Natural killer cell (primary cell): ENCODE results near the gene RTBDN. TPM values are rescaled to one million over a fixed set of nuclear protein-coding genes. Genes with fewer than 3 reads are reported as not detected.

Experiments
- ATAC-seq, 3 donors: fragments of 150-1000 bp in 2 of 3; fragments of 200-7000 bp in 1 of 3; cut with Tn5 transposase; 1 replicate in 1 of 3; 2 replicates in 2 of 3; pipeline ENCODE4 v1.10.0; 2021; ENCODE audit warnings: mild to moderate bottlenecking in 2 of 3, moderate library complexity in 2 of 3
- DNase-seq, 2 donors: peaks; one replicate each; pipeline versions ENCODE4 v3.0.0 to v3.0.0-alpha.2; 2013 to 2021; ENCODE audit warnings: mixed read lengths in 1 of 2
- H3K27ac ChIP-seq: one replicate; pipeline ENCODE4 v1.5.1; 2013; ENCODE audit warnings: mild to moderate bottlenecking, low read length
- H3K27me3 ChIP-seq: one replicate; pipeline ENCODE4 v1.6.1; 2013; ENCODE audit warnings: low read length; ENCODE audit not compliant: control insufficient read depth, insufficient read depth
- H3K36me3 ChIP-seq: one replicate; pipeline ENCODE4 v1.6.1; 2013; ENCODE audit warnings: low read length; ENCODE audit not compliant: control insufficient read depth, insufficient read depth
- H3K4me1 ChIP-seq: one replicate; pipeline ENCODE4 v1.6.1; 2013; ENCODE audit warnings: low read length; ENCODE audit not compliant: control insufficient read depth, insufficient read depth
- H3K4me3 ChIP-seq: one replicate; pipeline ENCODE4 v1.5.1; 2013; ENCODE audit warnings: low read length
- H3K9me3 ChIP-seq: one replicate; pipeline ENCODE4 v1.6.1; 2013; ENCODE audit warnings: low read length; ENCODE audit not compliant: control insufficient read depth, insufficient read depth
- H3K27ac Mint-ChIP-seq, 2 donors: one replicate each; pipeline ENCODE4 v1.8.0; 2022; ENCODE audit warnings: mild to moderate bottlenecking in 2 of 2, mixed read lengths in 2 of 2, moderate library complexity in 1 of 2
- H3K27me3 Mint-ChIP-seq, 2 donors: one replicate each; pipeline ENCODE4 v1.8.0; 2022; ENCODE audit warnings: low read depth in 2 of 2, mixed read lengths in 2 of 2
- H3K36me3 Mint-ChIP-seq: one replicate; pipeline ENCODE4 v1.8.0; 2022; ENCODE audit warnings: mixed read lengths
- H3K4me1 Mint-ChIP-seq, 2 donors: one replicate each; pipeline ENCODE4 v1.8.0; 2022; ENCODE audit warnings: mixed read lengths in 2 of 2
- H3K4me3 Mint-ChIP-seq: one replicate; pipeline ENCODE4 v1.8.0; 2022; ENCODE audit warnings: mild to moderate bottlenecking, moderate library complexity, mixed read lengths
- H3K9me3 Mint-ChIP-seq, 2 donors: one replicate each; pipeline ENCODE4 v1.8.0; 2022; ENCODE audit warnings: mixed read lengths in 2 of 2
- WGBS: methylation state at CpG from one replicate; pipeline ENCODE4 v1.1.7; 2013; ENCODE audit warnings: missing lambda C conversion rate; ENCODE audit not compliant: insufficient coverage; 5-methylcytosine and 5-hydroxymethylcytosine counted together
- intact Hi-C: fragments of 100-400 bp; cut with micrococcal nuclease; formaldehyde crosslinking; loops from one replicate; pipeline ENCODE4 v1.14.2; 2022
- total RNA-seq, 4 donors: library from RNA; stranded (reverse); fragments of 120-200 nt in 1 of 4; gene quantifications; one replicate each; pipeline versions ENCODE4 v1.2.3 to v1.2.4, GENCODE V29; 2013 to 2022
- TF ChIP-seq, protein P1 (sequence below): fragments of 200-600 bp; IDR thresholded peaks from one replicate; pipeline ENCODE4 v1.8.0; 2022; ENCODE audit warnings: antibody characterized with exemption

RTBDN gene
- total RNA-seq, 3 donors from 2014 or later (not counting 1 experiment from before 2014, with no cell fraction given): not detected

DNA sequence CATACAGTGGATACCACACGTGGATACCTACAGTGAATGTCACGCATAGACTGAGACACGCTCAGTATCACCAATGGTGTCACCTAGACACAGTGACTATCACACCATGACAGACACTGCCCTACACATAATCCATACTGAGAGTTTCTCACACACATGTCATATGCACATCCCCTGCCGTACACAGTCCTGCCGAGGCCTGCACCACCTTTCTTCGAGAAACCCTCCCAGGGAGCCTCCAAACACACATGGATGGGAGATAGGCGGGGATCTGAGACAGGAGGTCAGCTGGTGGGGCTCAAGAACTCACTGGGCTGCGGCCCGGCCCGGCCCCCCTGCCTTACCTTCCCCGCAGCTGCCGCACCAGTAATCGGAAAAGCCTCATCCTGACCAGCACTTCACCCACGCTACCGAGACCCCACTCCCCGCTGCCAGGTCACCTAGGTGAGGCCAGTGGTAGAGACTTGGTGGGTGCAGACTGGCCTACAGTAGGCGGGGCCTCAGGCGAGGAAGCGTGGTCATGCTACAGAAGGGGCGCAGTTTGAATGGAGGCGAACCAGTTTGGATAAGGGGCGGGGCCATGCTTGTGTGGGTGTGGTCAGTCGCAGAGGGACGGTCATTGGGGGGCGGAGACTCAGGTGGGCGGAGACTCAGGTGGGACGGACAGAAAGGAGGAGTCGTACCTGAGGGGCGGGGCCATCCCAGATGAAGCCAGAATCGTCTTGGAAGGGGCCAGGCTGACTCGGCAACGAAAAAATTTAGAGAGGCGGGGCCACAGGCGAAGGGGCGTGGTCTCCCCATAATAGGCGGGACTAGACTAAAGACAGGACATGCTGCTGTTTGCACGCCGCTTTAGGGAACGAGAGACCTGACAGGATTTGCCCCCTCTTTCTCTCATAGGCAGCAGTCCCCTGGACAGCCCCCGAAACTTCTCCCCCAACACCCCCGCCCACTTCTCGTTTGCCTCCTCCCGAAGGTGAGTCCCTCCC is 6.0 kb upstream of the RTBDN start:
- 32% methylated on average over 43 of the region's 43 CpGs for WGBS
- DNase-seq (peak in 1 of 2 donors; percentile 49), ATAC-seq (peak; percentile 31 to 47 (median 39))
- Histone ChIP-seq H3K4me3 (no peak overlapping the region), H3K4me1 (peaks cover 26% of the 10 kb centered on the region), H3K9me3 (peaks cover 6% of the 10 kb centered on the region), H3K27me3 (peaks cover 58% of the 10 kb centered on the region), H3K36me3 (no peaks in the 10 kb centered on the region), H3K27ac (no peak overlapping the region)
- Mint-ChIP-seq H3K4me1 (peaks cover 16 to 34% of the 10 kb centered on the region in 2 donors), H3K27ac (no peak overlapping the region), H3K4me3 (no peak overlapping the region), H3K27me3 (peaks cover 48 to 54% of the 10 kb centered on the region in 2 donors), H3K36me3 (no peaks in the 10 kb centered on the region), H3K9me3 (no peaks in the 10 kb centered on the region)
- intact Hi-C loops: loop anchor here (5.0 kb wide), 1 partner anchor 33 kb away; the partner anchor contains the start of gene RNASEH2A
- TF ChIP-seq, protein P1, sequence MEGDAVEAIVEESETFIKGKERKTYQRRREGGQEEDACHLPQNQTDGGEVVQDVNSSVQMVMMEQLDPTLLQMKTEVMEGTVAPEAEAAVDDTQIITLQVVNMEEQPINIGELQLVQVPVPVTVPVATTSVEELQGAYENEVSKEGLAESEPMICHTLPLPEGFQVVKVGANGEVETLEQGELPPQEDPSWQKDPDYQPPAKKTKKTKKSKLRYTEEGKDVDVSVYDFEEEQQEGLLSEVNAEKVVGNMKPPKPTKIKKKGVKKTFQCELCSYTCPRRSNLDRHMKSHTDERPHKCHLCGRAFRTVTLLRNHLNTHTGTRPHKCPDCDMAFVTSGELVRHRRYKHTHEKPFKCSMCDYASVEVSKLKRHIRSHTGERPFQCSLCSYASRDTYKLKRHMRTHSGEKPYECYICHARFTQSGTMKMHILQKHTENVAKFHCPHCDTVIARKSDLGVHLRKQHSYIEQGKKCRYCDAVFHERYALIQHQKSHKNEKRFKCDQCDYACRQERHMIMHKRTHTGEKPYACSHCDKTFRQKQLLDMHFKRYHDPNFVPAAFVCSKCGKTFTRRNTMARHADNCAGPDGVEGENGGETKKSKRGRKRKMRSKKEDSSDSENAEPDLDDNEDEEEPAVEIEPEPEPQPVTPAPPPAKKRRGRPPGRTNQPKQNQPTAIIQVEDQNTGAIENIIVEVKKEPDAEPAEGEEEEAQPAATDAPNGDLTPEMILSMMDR: no peak

DNA sequence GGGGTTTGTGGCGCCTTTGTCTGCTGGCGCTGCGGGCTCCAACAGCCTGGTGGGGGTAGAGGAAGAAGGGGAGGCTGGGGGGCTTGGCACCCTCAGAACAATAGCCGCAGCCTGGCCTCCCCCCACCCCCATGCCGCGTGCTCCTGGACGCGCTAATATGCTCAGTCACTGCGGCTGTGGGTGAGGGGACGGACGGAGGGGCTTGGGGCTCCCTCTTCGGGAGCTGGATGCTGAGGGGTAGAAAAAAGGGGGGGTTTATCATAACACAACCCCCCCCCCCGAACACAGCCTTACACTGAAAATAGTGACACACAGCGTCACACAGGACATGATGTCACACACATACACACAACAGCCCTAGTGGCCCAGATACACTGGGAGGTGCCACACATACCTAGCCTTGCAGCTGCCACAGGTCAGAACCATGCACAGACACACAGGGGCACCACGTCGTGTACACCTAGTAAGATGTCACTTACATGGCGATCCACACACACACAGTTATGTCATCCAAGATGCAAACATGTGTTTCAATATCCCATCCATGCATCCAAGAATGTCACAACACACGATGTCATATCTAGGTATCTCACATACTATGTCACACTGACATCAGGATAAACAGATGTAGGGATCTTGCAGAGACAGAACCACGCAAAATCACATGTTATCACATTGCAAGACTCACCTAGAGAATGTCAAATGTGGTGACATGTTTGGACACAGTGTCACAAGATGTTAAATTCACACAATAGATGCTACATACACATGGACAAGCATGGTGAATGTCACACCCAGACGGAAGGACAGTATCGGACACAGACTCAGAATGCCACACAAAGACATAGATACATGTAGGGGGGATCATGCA is 4.7 kb upstream of the RTBDN start:
- intact Hi-C loops: no loop called here
- DNase-seq (peak in 1 of 2 donors; percentile 54), ATAC-seq (peak in 2 of 3 donors; percentile 34 to 48)
- no peak overlapping the region for H3K4me3 ChIP-seq
- WGBS: 39% methylated on average over 13 of the region's 21 CpGs
- Mint-ChIP-seq H3K4me1 (peaks cover 20 to 42% of the 10 kb centered on the region in 2 donors), H3K9me3 (no peaks in the 10 kb centered on the region), H3K4me3 (peak overlapping the region; percentile 35), H3K36me3 (no peaks in the 10 kb centered on the region), H3K27me3 (peaks cover 50 to 59% of the 10 kb centered on the region in 2 donors), H3K27ac (no peak overlapping the region)
- H3K9me3 ChIP-seq: peaks cover 12% of the 10 kb centered on the region
- TF ChIP-seq, protein P1: no peak
- no peak overlapping the region for H3K27ac ChIP-seq
- H3K27me3 ChIP-seq: peaks cover 71% of the 10 kb centered on the region
- H3K4me1 ChIP-seq: peaks cover 38% of the 10 kb centered on the region
- no peaks in the 10 kb centered on the region for H3K36me3 ChIP-seq

DNA sequence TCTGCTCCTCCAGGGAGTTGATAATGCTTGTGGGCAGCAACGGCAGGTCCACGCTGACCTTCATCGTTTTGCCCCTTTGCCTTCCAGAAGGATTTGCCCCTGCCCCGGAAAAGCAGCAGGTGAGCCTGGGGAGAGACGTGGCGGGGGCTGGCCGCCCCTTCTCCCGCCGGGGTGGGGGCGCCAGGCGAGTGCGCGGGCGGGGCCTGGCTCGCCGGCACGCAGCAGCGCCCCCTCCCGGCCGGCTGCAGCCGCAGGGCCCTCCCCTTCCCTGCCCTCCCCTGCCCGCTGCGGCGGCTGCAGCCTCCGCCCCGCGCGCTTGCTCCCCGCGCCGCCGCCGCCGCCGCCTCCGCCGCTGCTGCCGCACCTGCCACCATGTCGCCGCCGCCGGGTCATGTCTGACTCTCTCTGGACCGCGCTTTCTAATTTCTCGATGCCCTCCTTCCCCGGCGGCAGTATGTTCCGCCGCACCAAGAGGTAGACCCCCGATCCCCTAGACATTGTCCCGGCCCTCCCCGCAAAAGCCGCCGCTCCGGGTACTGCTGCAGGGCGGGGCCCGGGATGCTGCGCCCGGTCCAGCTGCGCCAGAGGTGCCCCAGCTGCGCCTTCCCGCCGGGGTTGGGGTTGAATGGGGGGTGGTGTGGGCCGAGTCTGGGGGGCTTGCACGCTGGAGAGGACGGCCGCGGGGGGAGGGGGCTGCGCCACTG is 4.0 kb upstream of the RTBDN start, which contains the start of gene MAST1:
Gene MAST1 (plus strand): TSS at position 334 of the 704 bp plus-strand sequence. CDS start 58 bp downstream, at position 392.
- H3K9me3 ChIP-seq: peaks cover 12% of the 10 kb centered on the region
- no peak within 1 kb of the TSS for H3K27ac ChIP-seq
- Mint-ChIP-seq H3K4me1 (peaks cover 20 to 43% of the 10 kb centered on the region in 2 donors), H3K9me3 (no peaks in the 10 kb centered on the region), H3K27me3 (peaks cover 49 to 60% of the 10 kb centered on the region in 2 donors), H3K27ac (no peak within 1 kb of the TSS), H3K36me3 (no peaks in the 10 kb centered on the region), H3K4me3 (peak within 1 kb of the TSS; percentile 43)
- WGBS: under 1% methylated on average over 69 of the region's 69 CpGs
- intact Hi-C loops: no loop called here
- TF ChIP-seq, protein P1: peak; percentile 47
- H3K36me3 ChIP-seq: no peaks in the 10 kb centered on the region
- peak; percentile 60 to 79 for DNase-seq
- H3K4me1 ChIP-seq: peaks cover 41% of the 10 kb centered on the region
- H3K4me3 ChIP-seq: no peak within 1 kb of the TSS
- peak; percentile 70 to 81 (median 79) for ATAC-seq
- H3K27me3 ChIP-seq: peaks cover 73% of the 10 kb centered on the region
